Measurements from ENCODE around the gene CYTH1. TPM values are rescaled to one million over a fixed set of nuclear protein-coding genes. Genes with fewer than 3 reads are reported as not detected.

Gene CYTH1
- total and polyA plus RNA-seq, 10 of the 15 experiments (the other 5 are each of a cell fraction or from before 2014, with no cell fraction given), result 6.6 to 188 (median 145) TPM

- TF ChIP-seq SMC3 (IDR thresholded peaks at IDR 0.05; ENCODE audit: borderline replicate concordance, low read length) (peak; percentile 3; the same call in 1 of the 2 replicates), HSF1 (IDR thresholded peaks at IDR 0.05; ENCODE audit: low read depth, low read length) (no peak)
Observed at GRCh38 chr17:78759203-78759968, 22.7 kb downstream of the CYTH1 start (continued).

- FAIRE-seq (no peak), ATAC-seq (no peak), DNase-seq (ENCODE audit: low read depth, low spot score) (no peak)
- CTCF ChIA-PET, result interaction anchor here (1.0 to 1.1 kb wide), 2 partner anchors 28 to 32 kb away, joined by 3 read pairs; no protein-coding TSS in a partner anchor
- RAD21 ChIA-PET (ENCODE audit: unreplicated experiment), result no interaction called here
- H3K36me3 ChIP-seq (ENCODE audit: control insufficient read depth in 2 of 2, insufficient read depth in 2 of 2, low read length in 1 of 2), result peaks cover 0 to under 1% of the 10 kb centered on the region in 2 experiments; a peak in 3 of 4 replicates
- H3K27me3 ChIP-seq (replicated peaks in 1 of 2; ENCODE audit: control insufficient read depth in 2 of 2, insufficient read depth in 2 of 2, low read length in 1 of 2), result no peaks in the 10 kb centered on the region
- no peak overlapping the region for H2AFZ ChIP-seq (ENCODE audit: control insufficient read depth, low read depth, low read length)
- no peak overlapping the region for H3K4me2 ChIP-seq (ENCODE audit: control insufficient read depth, insufficient read depth)
- no peak overlapping the region for H3K27ac ChIP-seq (ENCODE audit: control insufficient read depth, insufficient read depth)
- 84% methylated on average over 13 of the region's 13 CpGs for WGBS (ENCODE audit: insufficient coverage, insufficient replicate concordance, low lambda C conversion rate, missing lambda C conversion rate)
- in situ Hi-C loops (cut with MboI), result no loop called here
- no TSS peak for BruUV-seq (replicated peaks)
- H3K4me3 ChIP-seq, result no peak overlapping the region
- no peak overlapping the region for H3K9ac ChIP-seq (ENCODE audit: control insufficient read depth, insufficient read depth, low read length)
- peaks cover 98% of the 10 kb centered on the region for H3K79me2 ChIP-seq (ENCODE audit: control insufficient read depth, insufficient read depth, low read length)
- SMC1A ChIA-PET (ENCODE audit: uncharacterized antibody, unreplicated experiment), result interaction anchor here (1.0 kb wide), 1 partner anchor 44 kb away, joined by 3 read pairs; no protein-coding TSS in a partner anchor
- H3K9me3 ChIP-seq (replicated peaks; ENCODE audit: control insufficient read depth, insufficient read depth, low read length), result no peaks in the 10 kb centered on the region; the same call in 2 of the 3 replicates
- intact Hi-C loops (cut with micrococcal nuclease; ENCODE audit: unreplicated experiment), result no loop called here
- H3K4me1 ChIP-seq (ENCODE audit: control insufficient read depth, insufficient read depth, low read length), result peaks cover 53% of the 10 kb centered on the region
- POLR2A ChIA-PET, result interaction anchor here (1.3 to 6.6 kb wide), 2 partner anchors 15 to 44 kb away, joined by 3 to 67 read pairs; no protein-coding TSS in a partner anchor
- H4K20me1 ChIP-seq (ENCODE audit: control insufficient read depth, insufficient read depth), result no peaks in the 10 kb centered on the region
- TF ChIP-seq FOXM1 (IDR thresholded peaks at IDR 0.05; ENCODE audit: low read depth, low read length) (0 out of 2 replicates have a peak, but pooled peaks have one; percentile 36), FOS (IDR thresholded peaks at IDR 0.05; ENCODE audit: borderline replicate concordance, extremely low read depth, insufficient read length) (no peak), NR2F1 (conservative IDR thresholded peaks at IDR 0.05) (no peak), ZNF622 (IDR thresholded peaks at IDR 0.05) (no peak), SMARCA5 (IDR thresholded peaks at IDR 0.05) (no peak), CTCF (IDR thresholded peaks at IDR 0.05 in 2 of 3, conservative IDR thresholded peaks at IDR 0.05 in 1 of 3; ENCODE audit: control insufficient read depth in 2 of 3, extremely low read depth in 1 of 3, insufficient read depth in 1 of 3, low read depth in 3 of 3, low read length in 3 of 3) (no peak), HDAC2 (IDR thresholded peaks at IDR 0.05) (no peak), TAF1 (IDR thresholded peaks at IDR 0.05; ENCODE audit: borderline replicate concordance, low read depth, low read length) (no peak), CEBPB (IDR thresholded peaks at IDR 0.05; ENCODE audit: borderline replicate concordance in 1 of 2, low read depth in 2 of 2, low read length in 2 of 2) (no peak), CREB1 (IDR thresholded peaks at IDR 0.05; ENCODE audit: low read depth) (0 out of 2 replicates have a peak, but pooled peaks have one; percentile 46), SP1 (IDR thresholded peaks at IDR 0.05; ENCODE audit: low read depth, low read length) (no peak), NR2C2 (IDR thresholded peaks at IDR 0.05; ENCODE audit: borderline replicate concordance, control insufficient read depth, insufficient read length, low read depth) (no peak), ATF3 (IDR thresholded peaks at IDR 0.05; ENCODE audit: borderline replicate concordance, extremely low read depth, low read depth, low read length) (no peak)
Observed at GRCh38 chr17:78753316-78754250, 28.5 kb downstream of the CYTH1 start.

All from GM12878 (cell line).